OCI-LY1 (cell line): ENCODE results near the gene CTF1.
A peak's percentile ranks its signal among the peaks of the same experiment; 100 is the strongest.

ENCODE experiments used
- H2AFZ ChIP-seq: fragments of 200-600 bp; sonication (generic), shearing (Covaris generic); 2 replicates; pipeline ENCODE4 v1.6.0; 2014; ENCODE audit warnings: antibody characterized with exemption, mild to moderate bottlenecking, low read length
- H3F3A ChIP-seq: fragments of 200-600 bp; sonication (generic), shearing (Covaris generic); 2 replicates; pipeline ENCODE4 v1.6.0; 2014; ENCODE audit warnings: mild to moderate bottlenecking, antibody characterized with exemption, low read length, moderate library complexity; ENCODE audit not compliant: insufficient read depth
- H3K27ac ChIP-seq: fragments of 200-600 bp; sonication (generic); 2 replicates; pipeline ENCODE4 v1.5.1; 2014; ENCODE audit warnings: low read length, mixed run types, mild to moderate bottlenecking, low read depth; ENCODE audit not compliant: poor library complexity, severe bottlenecking
- H3K27me3 ChIP-seq: fragments of 200-600 bp; sonication (generic); 2 replicates; pipeline ENCODE4 v1.6.0; 2014; ENCODE audit warnings: antibody characterized with exemption, mild to moderate bottlenecking, low read length, moderate library complexity; ENCODE audit not compliant: insufficient read depth
- H3K36me3 ChIP-seq: fragments of 200-600 bp; sonication (generic); 2 replicates; pipeline ENCODE4 v1.6.1; 2014; ENCODE audit warnings: mild to moderate bottlenecking, antibody characterized with exemption, low read length, moderate library complexity, mixed read lengths; ENCODE audit not compliant: insufficient read depth
- H3K4me1 ChIP-seq: fragments of 200-600 bp; sonication (generic); 2 replicates; pipeline ENCODE4 v1.5.1; 2014; ENCODE audit warnings: mild to moderate bottlenecking, low read length, moderate library complexity; ENCODE audit not compliant: insufficient read depth, severe bottlenecking
- H3K4me2 ChIP-seq: fragments of 200-600 bp; sonication (generic), shearing (Covaris generic); 2 replicates; pipeline ENCODE4 v1.6.1; 2014; ENCODE audit warnings: low read length
- H3K4me3 ChIP-seq: fragments of 200-600 bp; sonication (generic); 2 replicates; pipeline ENCODE4 v1.5.1; 2014; ENCODE audit warnings: low read length, low read depth, mild to moderate bottlenecking, mixed read lengths; ENCODE audit not compliant: poor library complexity, severe bottlenecking
- H3K79me2 ChIP-seq: fragments of 200-600 bp; shearing (Covaris generic); 2 replicates; pipeline ENCODE4 v1.6.1; 2016; ENCODE audit warnings: mixed run types, low read length, mixed read lengths; ENCODE audit not compliant: insufficient read depth
- H3K9ac ChIP-seq: fragments of 200-600 bp; sonication (generic), shearing (Covaris generic); 2 replicates; pipeline ENCODE4 v1.6.1; 2014; ENCODE audit warnings: mild to moderate bottlenecking, low read length, mixed read lengths
- H3K9me2 ChIP-seq: fragments of 200-600 bp; sonication (generic), shearing (Covaris generic); 2 replicates; pipeline ENCODE4 v1.6.1; 2014; ENCODE audit warnings: low read depth, mild to moderate bottlenecking, low read length, mixed read lengths
- H3K9me3 ChIP-seq: fragments of 200-600 bp; shearing (Covaris generic); 2 replicates; pipeline ENCODE4 v1.6.1; 2014; ENCODE audit warnings: low read length, mixed read lengths
- H4K20me1 ChIP-seq: fragments of 200-600 bp; sonication (generic), shearing (Covaris generic); 2 replicates; pipeline ENCODE4 v1.6.0; 2016; ENCODE audit warnings: mild to moderate bottlenecking, low read length; ENCODE audit not compliant: insufficient read depth
- EZH2 ChIP-seq: fragments of 200-600 bp; sonication (generic), shearing (Covaris generic); IDR thresholded peaks from 2 replicates; pipeline ENCODE4 v1.8.0; 2017; ENCODE audit warnings: borderline replicate concordance, mixed run types, mild to moderate bottlenecking, antibody characterized with exemption, low read length, moderate library complexity, mixed read lengths
- TF ChIP-seq, protein P1 (sequence below): fragments of 200-600 bp; sonication (generic), shearing (Covaris generic); IDR thresholded peaks from 2 replicates; pipeline ENCODE4 v1.5.1; 2017; ENCODE audit warnings: mild to moderate bottlenecking, antibody characterized with exemption, low read length, moderate library complexity, mixed read lengths

CTF1 gene

DNA sequence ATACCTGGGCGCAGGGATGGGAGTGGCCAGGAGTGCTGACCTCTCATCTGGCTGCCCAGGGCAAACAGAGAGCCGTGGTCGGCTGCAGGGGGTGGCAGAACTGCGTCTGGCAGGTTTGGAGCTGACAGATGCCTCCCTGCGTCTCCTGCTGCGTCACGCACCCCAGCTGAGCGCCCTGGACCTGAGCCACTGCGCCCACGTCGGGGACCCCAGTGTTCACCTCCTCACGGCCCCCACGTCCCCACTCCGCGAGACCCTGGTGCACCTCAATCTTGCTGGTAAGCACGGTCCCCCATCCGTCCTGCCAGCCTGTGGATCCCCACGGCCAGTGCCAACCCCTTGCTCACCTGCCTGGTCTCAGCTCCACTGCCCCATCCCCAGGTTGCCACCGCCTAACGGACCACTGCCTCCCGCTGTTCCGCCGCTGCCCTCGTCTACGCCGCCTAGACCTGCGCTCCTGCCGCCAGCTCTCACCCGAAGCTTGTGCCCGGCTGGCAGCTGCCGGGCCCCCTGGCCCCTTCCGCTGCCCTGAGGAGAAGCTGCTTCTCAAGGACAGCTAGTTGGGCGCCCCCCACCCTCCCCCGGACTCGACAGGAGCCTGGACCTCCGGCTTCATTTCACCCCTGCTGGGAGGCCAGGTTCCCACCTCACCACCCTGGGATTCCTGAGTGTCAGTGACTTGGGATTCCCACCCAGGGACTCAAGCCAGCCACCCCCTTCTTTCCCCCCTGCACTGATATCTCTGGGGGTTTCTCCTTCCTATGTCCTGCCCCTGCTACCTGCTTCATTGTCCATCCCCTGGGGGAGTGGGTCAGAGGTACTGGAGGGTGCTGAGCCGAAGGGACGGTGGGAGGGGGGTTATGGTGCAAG, 50.5 kb downstream of the CTF1 start:
- Histone ChIP-seq H3K9me3 (no peaks in the 10 kb centered on the region), H4K20me1 (no peaks in the 10 kb centered on the region), H2AFZ (no peak overlapping the region), H3K36me3 (peaks cover 22% of the 10 kb centered on the region; the same call in 1 of the 2 replicates), H3K27ac (no peak overlapping the region), H3K9me2 (no peaks in the 10 kb centered on the region), H3K27me3 (no peaks in the 10 kb centered on the region), H3K4me2 (no peak overlapping the region), H3K79me2 (no peaks in the 10 kb centered on the region), H3F3A (no peaks in the 10 kb centered on the region), H3K4me1 (peaks cover 21% of the 10 kb centered on the region), H3K4me3 (no peak overlapping the region), H3K9ac (no peak overlapping the region)
- TF ChIP-seq, protein P1, sequence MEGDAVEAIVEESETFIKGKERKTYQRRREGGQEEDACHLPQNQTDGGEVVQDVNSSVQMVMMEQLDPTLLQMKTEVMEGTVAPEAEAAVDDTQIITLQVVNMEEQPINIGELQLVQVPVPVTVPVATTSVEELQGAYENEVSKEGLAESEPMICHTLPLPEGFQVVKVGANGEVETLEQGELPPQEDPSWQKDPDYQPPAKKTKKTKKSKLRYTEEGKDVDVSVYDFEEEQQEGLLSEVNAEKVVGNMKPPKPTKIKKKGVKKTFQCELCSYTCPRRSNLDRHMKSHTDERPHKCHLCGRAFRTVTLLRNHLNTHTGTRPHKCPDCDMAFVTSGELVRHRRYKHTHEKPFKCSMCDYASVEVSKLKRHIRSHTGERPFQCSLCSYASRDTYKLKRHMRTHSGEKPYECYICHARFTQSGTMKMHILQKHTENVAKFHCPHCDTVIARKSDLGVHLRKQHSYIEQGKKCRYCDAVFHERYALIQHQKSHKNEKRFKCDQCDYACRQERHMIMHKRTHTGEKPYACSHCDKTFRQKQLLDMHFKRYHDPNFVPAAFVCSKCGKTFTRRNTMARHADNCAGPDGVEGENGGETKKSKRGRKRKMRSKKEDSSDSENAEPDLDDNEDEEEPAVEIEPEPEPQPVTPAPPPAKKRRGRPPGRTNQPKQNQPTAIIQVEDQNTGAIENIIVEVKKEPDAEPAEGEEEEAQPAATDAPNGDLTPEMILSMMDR, result no peak
- TF ChIP-seq EZH2, result no peak

DNA sequence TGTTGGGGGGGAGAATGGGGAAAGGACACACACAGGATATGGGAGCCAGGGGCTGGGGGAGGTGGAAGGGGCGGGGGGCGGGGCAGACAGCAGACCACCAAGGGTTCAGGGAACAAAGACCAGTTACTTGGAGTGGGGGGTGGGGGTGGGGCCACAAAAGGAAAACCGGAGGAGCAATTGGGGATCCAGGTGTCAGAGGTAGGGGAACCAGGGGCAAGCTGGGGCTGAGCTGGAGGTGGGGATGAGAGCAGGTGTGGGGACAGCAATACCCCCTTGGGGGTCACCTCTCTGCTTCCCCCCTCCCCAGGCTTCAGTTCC, 51.1 kb downstream of the CTF1 start:
- H2AFZ ChIP-seq, result no peak overlapping the region
- no peaks in the 10 kb centered on the region for H3K9me2 ChIP-seq
- no peaks in the 10 kb centered on the region for H4K20me1 ChIP-seq
- no peak overlapping the region for H3K9ac ChIP-seq
- H3K36me3 ChIP-seq, result peaks cover 17% of the 10 kb centered on the region; the same call in 1 of the 2 replicates
- H3K4me1 ChIP-seq, result peaks cover 16% of the 10 kb centered on the region
- H3K4me2 ChIP-seq, result no peak overlapping the region
- TF ChIP-seq, protein P1, result no peak
- no peak for TF ChIP-seq EZH2
- no peak overlapping the region for H3K27ac ChIP-seq
- no peaks in the 10 kb centered on the region for H3F3A ChIP-seq
- H3K9me3 ChIP-seq, result no peaks in the 10 kb centered on the region
- no peaks in the 10 kb centered on the region for H3K79me2 ChIP-seq
- H3K27me3 ChIP-seq, result no peaks in the 10 kb centered on the region
- no peak overlapping the region for H3K4me3 ChIP-seq

DNA sequence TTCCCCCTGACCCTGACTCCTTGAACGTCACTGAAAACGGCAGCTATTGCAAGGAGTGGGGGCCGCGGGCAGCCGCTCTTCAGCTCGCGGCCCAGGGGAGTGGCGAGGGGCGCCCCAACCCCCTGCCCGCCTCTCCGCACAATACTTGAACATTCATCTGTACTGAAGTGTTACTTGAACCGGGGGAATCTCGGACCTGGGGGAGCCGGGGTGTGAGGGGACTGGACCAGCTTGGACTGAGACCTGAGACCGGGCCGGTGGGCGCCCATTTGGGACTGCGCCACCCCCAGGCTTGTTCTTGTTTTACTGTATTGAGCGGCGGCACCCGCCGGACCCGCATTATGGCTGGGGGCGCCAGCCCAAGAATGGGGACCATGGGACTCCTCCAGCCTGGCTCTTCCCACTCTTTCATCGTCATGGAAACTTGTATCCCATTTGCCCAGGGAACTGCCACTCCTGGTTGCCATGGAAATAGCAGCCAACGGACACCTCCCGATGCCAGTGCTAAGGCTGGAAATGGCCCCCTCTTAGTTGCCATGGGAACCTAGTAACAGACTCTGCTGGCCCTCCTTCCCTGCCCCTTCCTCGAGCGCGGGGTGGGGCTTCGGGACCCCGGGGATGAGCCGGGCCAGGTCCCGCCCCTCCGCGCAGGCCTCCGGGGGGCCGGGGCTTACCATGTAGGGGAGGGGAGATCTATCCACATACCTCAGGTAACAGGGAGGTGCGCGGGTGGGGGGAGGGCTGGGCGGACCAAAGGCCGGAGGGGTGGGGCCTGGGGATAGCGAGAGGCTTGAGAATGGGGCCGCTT, 51.6 kb downstream of the CTF1 start:
- Histone ChIP-seq H3K36me3 (peaks cover 12% of the 10 kb centered on the region; the same call in 1 of the 2 replicates), H3K27ac (no peak overlapping the region), H3K27me3 (no peaks in the 10 kb centered on the region), H3K4me3 (peak overlapping the region; percentile 82), H3K79me2 (no peaks in the 10 kb centered on the region), H2AFZ (no peak overlapping the region), H3K9ac (peak overlapping the region; percentile 87; the same call in 1 of the 2 replicates), H4K20me1 (no peaks in the 10 kb centered on the region), H3K4me2 (peak overlapping the region; percentile 96), H3K9me2 (no peaks in the 10 kb centered on the region), H3K9me3 (no peaks in the 10 kb centered on the region), H3F3A (no peaks in the 10 kb centered on the region), H3K4me1 (peaks cover 16% of the 10 kb centered on the region)
- TF ChIP-seq, protein P1, result no peak
- TF ChIP-seq EZH2, result no peak
